SK-N-SH treated with all-trans-retinoic acid at 6 μM for 48 hours (cell line): ENCODE data around the gene TMC6.
"Not testable (repeated sequence)": the region's sequence is repeated elsewhere in the genome, so short reads cannot be mapped to it uniquely, and the experiment has no call there.

Experiments
- ATAC-seq: fragments of 200-7000 bp; cut with Tn5 transposase; 3 replicates; pipeline ENCODE4 v1.9.1; 2020; ENCODE audit warnings: mild to moderate bottlenecking, moderate library complexity
- ARNTL ChIP-seq: fragments of 450-650 bp; formaldehyde crosslinking; IDR thresholded peaks from 2 replicates; pipeline ENCODE4 v1.5.0; 2020; ENCODE audit warnings: low read depth, mild to moderate bottlenecking, moderate library complexity, borderline replicate concordance
- BACH2 ChIP-seq: fragments of 250-450 bp; sonication (Bioruptor Pico); IDR thresholded peaks from 2 replicates; pipeline ENCODE4 v1.9.0; 2021; ENCODE audit warnings: mild to moderate bottlenecking, borderline replicate concordance
- CSDC2 ChIP-seq: fragments of 250-450 bp; sonication (Bioruptor Pico); IDR thresholded peaks from 2 replicates; pipeline ENCODE4 v1.5.0; 2020; ENCODE audit warnings: mild to moderate bottlenecking, moderate library complexity
- ISL1 ChIP-seq: fragments of 250-450 bp; sonication (Bioruptor Pico); IDR thresholded peaks from 2 replicates; pipeline ENCODE4 v2.1.2; 2022; ENCODE audit warnings: mild to moderate bottlenecking, moderate library complexity
- OSR1 ChIP-seq: fragments of 250-450 bp; sonication (Bioruptor Pico); IDR thresholded peaks from 2 replicates; pipeline ENCODE4 v1.8.0; 2022; ENCODE audit warnings: moderate library complexity, mild to moderate bottlenecking, inconsistent platforms
- PPARA ChIP-seq: fragments of 250-450 bp; sonication (Bioruptor Pico); IDR thresholded peaks from 2 replicates; pipeline ENCODE4 v1.5.0; 2020; ENCODE audit warnings: mild to moderate bottlenecking, borderline replicate concordance
- SNAI2 ChIP-seq: fragments of 250-450 bp; sonication (Bioruptor Pico); IDR thresholded peaks from 2 replicates; pipeline ENCODE4 v1.5.0; 2020; ENCODE audit warnings: mild to moderate bottlenecking, moderate library complexity
- TOX ChIP-seq: fragments of 250-450 bp; sonication (Bioruptor Pico); IDR thresholded peaks from 2 replicates; pipeline ENCODE4 v1.8.0; 2021; ENCODE audit warnings: mild to moderate bottlenecking, moderate library complexity, borderline replicate concordance
- ZNF565 ChIP-seq: fragments of 450-650 bp; formaldehyde crosslinking; conservative IDR thresholded peaks from 2 replicates; pipeline ENCODE4 v1.5.0; 2020; ENCODE audit warnings: low read depth, mild to moderate bottlenecking, moderate library complexity
- ZNF8 ChIP-seq: fragments of 450-650 bp; formaldehyde crosslinking; IDR thresholded peaks from 2 replicates; pipeline ENCODE4 v1.5.0; 2020; ENCODE audit warnings: mild to moderate bottlenecking, moderate library complexity
- TF ChIP-seq, protein P1 (sequence below): fragments of 250-450 bp; sonication (Bioruptor Pico); IDR thresholded peaks from 2 replicates; pipeline ENCODE4 v1.5.0; 2020; ENCODE audit warnings: mild to moderate bottlenecking, moderate library complexity
- TF ChIP-seq, protein P2 (sequence below): fragments of 250-450 bp; sonication (Bioruptor Pico); IDR thresholded peaks from 2 replicates; pipeline ENCODE4 v1.8.0; 2021; ENCODE audit warnings: low read depth, mild to moderate bottlenecking, moderate library complexity, borderline replicate concordance
- TF ChIP-seq, protein P3 (sequence below): fragments of 250-450 bp; sonication (Bioruptor Pico); IDR thresholded peaks from 2 replicates; pipeline ENCODE4 v1.8.0; 2020; ENCODE audit warnings: mild to moderate bottlenecking, moderate library complexity, borderline replicate concordance
- TF ChIP-seq, protein P4 (sequence below): fragments of 250-450 bp; sonication (Bioruptor Pico); IDR thresholded peaks from 2 replicates; pipeline ENCODE4 v1.5.1; 2020; ENCODE audit warnings: low read depth, mild to moderate bottlenecking, moderate library complexity
- TF ChIP-seq, protein P5 (sequence below): fragments of 250-450 bp; sonication (Bioruptor Pico); IDR thresholded peaks from 2 replicates; pipeline ENCODE4 v1.5.1; 2021; ENCODE audit warnings: mild to moderate bottlenecking, moderate library complexity

Gene TMC6

DNA sequence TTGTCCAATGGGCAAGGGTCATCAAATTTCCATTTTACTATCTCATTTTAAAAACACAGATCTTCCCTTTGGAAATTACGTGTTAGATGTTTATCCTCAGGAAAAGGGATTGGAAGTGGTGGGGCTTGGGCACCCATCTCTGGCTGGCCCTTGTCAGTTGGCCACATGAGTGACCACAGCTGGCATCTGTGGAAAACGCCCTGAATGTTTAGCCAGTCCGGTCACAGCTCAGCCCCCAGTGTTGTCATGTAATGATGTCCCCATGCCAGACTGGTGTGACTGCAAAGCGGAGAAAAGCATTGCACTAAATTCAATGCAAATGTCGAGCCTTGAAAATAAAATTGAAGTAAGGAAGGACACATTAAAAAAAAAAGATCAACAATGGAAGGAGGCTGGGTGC lies 53.0 kb downstream of the TMC6 start (continued):
- TF ChIP-seq, protein P1, sequence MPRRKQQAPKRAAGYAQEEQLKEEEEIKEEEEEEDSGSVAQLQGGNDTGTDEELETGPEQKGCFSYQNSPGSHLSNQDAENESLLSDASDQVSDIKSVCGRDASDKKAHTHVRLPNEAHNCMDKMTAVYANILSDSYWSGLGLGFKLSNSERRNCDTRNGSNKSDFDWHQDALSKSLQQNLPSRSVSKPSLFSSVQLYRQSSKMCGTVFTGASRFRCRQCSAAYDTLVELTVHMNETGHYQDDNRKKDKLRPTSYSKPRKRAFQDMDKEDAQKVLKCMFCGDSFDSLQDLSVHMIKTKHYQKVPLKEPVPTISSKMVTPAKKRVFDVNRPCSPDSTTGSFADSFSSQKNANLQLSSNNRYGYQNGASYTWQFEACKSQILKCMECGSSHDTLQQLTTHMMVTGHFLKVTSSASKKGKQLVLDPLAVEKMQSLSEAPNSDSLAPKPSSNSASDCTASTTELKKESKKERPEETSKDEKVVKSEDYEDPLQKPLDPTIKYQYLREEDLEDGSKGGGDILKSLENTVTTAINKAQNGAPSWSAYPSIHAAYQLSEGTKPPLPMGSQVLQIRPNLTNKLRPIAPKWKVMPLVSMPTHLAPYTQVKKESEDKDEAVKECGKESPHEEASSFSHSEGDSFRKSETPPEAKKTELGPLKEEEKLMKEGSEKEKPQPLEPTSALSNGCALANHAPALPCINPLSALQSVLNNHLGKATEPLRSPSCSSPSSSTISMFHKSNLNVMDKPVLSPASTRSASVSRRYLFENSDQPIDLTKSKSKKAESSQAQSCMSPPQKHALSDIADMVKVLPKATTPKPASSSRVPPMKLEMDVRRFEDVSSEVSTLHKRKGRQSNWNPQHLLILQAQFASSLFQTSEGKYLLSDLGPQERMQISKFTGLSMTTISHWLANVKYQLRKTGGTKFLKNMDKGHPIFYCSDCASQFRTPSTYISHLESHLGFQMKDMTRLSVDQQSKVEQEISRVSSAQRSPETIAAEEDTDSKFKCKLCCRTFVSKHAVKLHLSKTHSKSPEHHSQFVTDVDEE (CRISPR knock-in tag): no peak
- TF ChIP-seq, all 23 proteins: peak for 0

DNA sequence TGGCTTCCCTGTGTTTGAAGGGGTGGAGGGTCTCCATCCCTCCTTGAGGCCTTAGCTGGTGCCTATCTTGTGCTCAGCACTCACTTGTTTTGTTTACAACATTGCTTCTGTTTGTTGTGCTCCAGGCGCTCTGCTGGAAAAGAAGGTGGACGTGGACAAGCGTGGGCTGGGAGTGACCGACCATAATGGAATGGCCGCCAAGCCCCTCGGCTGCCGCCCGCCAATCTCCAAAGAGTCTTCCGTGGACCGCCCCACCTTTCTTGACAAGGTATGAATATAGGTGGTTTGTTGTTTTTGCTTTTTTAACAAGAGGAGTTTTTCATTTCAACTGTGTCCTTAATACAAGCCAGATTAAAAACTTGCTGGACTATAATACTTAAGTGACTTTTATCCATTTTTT lies 53.5 kb downstream of the TMC6 start:
- TF ChIP-seq ZNF8 (CRISPR knock-in tag): no peak
- TF ChIP-seq, protein P2, sequence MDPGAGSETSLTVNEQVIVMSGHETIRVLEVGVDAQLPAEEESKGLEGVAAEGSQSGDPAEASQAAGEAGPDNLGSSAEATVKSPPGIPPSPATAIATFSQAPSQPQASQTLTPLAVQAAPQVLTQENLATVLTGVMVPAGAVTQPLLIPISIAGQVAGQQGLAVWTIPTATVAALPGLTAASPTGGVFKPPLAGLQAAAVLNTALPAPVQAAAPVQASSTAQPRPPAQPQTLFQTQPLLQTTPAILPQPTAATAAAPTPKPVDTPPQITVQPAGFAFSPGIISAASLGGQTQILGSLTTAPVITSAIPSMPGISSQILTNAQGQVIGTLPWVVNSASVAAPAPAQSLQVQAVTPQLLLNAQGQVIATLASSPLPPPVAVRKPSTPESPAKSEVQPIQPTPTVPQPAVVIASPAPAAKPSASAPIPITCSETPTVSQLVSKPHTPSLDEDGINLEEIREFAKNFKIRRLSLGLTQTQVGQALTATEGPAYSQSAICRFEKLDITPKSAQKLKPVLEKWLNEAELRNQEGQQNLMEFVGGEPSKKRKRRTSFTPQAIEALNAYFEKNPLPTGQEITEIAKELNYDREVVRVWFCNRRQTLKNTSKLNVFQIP (CRISPR knock-in tag): no peak
- TF ChIP-seq BACH2 (CRISPR knock-in tag): no peak
- TF ChIP-seq, protein P3, sequence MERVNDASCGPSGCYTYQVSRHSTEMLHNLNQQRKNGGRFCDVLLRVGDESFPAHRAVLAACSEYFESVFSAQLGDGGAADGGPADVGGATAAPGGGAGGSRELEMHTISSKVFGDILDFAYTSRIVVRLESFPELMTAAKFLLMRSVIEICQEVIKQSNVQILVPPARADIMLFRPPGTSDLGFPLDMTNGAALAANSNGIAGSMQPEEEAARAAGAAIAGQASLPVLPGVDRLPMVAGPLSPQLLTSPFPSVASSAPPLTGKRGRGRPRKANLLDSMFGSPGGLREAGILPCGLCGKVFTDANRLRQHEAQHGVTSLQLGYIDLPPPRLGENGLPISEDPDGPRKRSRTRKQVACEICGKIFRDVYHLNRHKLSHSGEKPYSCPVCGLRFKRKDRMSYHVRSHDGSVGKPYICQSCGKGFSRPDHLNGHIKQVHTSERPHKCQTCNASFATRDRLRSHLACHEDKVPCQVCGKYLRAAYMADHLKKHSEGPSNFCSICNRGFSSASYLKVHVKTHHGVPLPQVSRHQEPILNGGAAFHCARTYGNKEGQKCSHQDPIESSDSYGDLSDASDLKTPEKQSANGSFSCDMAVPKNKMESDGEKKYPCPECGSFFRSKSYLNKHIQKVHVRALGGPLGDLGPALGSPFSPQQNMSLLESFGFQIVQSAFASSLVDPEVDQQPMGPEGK: no peak
- TF ChIP-seq CSDC2 (CRISPR knock-in tag): no peak
- no peak for TF ChIP-seq SNAI2 (CRISPR knock-in tag)
- no peak for TF ChIP-seq ARNTL (CRISPR knock-in tag)
- TF ChIP-seq TOX (CRISPR knock-in tag): no peak
- TF ChIP-seq OSR1 (CRISPR knock-in tag): no peak
- TF ChIP-seq PPARA (CRISPR knock-in tag): no peak
- TF ChIP-seq, protein P4, sequence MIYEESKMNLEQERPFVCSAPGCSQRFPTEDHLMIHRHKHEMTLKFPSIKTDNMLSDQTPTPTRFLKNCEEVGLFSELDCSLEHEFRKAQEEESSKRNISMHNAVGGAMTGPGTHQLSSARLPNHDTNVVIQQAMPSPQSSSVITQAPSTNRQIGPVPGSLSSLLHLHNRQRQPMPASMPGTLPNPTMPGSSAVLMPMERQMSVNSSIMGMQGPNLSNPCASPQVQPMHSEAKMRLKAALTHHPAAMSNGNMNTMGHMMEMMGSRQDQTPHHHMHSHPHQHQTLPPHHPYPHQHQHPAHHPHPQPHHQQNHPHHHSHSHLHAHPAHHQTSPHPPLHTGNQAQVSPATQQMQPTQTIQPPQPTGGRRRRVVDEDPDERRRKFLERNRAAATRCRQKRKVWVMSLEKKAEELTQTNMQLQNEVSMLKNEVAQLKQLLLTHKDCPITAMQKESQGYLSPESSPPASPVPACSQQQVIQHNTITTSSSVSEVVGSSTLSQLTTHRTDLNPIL (CRISPR knock-in tag): no peak
- no peak for ATAC-seq

DNA sequence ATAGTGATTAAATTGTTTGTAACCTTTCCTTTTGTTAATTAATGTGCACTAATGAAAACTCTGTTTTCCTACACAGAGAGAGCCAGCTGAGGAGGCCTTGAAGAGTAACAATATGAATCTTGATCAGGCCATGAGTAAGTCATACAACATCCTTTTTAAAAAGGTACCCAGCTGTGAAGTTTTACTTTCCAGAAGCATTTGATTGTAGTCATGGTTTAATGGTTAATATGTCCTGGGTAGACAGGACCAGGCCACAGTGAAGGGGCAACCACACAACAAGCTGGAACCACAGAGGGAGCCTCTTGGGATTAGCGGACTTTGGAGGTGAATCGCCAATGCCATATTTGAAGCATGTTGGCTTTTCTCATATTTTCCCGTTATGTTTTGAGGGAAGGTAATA lies 55.6 kb downstream of the TMC6 start:
- TF ChIP-seq ZNF565 (CRISPR knock-in tag): no peak
- no peak for TF ChIP-seq CSDC2 (CRISPR knock-in tag)
- TF ChIP-seq, protein P5, sequence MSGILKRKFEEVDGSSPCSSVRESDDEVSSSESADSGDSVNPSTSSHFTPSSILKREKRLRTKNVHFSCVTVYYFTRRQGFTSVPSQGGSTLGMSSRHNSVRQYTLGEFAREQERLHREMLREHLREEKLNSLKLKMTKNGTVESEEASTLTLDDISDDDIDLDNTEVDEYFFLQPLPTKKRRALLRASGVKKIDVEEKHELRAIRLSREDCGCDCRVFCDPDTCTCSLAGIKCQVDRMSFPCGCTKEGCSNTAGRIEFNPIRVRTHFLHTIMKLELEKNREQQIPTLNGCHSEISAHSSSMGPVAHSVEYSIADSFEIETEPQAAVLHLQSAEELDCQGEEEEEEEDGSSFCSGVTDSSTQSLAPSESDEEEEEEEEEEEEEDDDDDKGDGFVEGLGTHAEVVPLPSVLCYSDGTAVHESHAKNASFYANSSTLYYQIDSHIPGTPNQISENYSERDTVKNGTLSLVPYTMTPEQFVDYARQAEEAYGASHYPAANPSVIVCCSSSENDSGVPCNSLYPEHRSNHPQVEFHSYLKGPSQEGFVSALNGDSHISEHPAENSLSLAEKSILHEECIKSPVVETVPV (CRISPR knock-in tag): no peak
- TF ChIP-seq ISL1 (CRISPR knock-in tag): no peak
- no peak for ATAC-seq

DNA sequence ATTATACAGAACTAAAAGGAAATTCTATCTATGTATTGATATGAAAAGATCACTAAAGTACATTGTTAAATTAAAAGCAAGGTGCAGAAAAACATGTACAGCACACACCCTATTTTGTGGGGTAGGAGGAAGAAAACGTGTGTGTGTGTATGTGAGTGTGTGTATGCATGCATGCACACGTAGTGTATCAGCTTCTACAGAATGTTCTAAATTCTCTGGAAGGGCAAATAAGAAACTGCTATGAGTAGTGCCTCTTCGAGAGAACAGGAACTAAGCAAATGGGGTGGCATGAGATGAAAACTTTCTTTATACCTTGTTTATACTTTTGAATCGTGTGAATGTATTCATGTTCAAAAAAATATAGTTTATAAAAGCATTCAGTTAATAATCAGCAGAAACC lies 58.9 kb downstream of the TMC6 start:
- no peak for TF ChIP-seq CSDC2 (CRISPR knock-in tag)
- ATAC-seq: no peak

DNA sequence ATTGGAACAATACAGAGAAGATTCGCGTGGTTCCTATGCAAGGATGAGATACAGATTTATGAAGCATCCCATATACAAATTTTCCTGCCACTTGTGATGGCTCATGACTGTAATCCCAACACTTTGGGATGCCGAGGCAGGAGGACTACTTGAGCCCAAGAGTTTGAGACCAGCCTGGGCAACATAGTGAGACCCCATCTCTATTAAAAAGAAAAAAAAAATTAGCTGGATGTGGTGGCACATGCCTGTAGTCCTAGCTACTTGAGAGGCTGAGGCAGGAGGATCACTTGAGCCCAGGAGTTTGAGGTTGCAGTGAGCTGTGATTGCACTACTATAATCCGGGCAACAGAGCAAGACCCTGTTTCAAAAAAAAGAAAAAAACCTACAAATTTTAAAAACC lies 61.6 kb downstream of the TMC6 start:
- not testable (repeated sequence) for ATAC-seq

DNA sequence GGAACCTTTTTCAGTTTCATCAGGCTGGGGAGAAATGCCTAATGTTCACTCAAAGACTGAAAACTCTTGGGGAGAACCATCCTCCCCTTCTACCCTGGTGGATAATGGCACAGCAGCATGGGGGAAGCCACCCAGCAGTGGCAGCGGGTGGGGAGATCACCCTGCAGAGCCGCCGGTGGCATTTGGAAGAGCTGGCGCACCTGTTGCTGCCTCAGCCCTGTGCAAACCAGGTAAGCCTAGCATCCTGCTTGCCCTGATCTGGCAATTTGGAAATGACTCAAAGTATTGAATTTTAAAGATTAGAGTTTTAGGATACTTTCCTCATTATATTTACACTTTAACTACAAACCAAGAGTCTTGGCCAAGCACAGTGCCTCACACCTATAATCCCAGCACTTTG lies 63.8 kb downstream of the TMC6 start:
- no peak for TF ChIP-seq OSR1 (CRISPR knock-in tag)
- no peak for TF ChIP-seq ISL1 (CRISPR knock-in tag)
- ATAC-seq: no peak
